Heart left ventricle (tissue), 13 donors: Measurements from ENCODE around the gene ARSB.

ENCODE experiments used
- CTCF ChIP-seq, 12 donors: fragments of 200-600 bp; sonication (generic) in 4 of 12; IDR thresholded peaks; one replicate each; pipeline versions ENCODE4 v1.5.0 to v1.8.0; 2018 to 2022; ENCODE audit warnings: antibody characterized with exemption in 12 of 12, mild to moderate bottlenecking in 5 of 12
- POLR2A ChIP-seq, 2 donors: fragments of 450-650 bp; IDR thresholded peaks; one replicate each; pipeline ENCODE4 v1.6.1; 2017; ENCODE audit warnings: antibody characterized with exemption in 2 of 2, mild to moderate bottlenecking in 2 of 2, moderate library complexity in 2 of 2
- donor health status: ischemic (EF 13 %, LVEDD 7.1; RV severe dilation, severe dysfunction).
- donor health status: DM: no; HTN: yes; CAD: no.
- donor health status: DM: no; HTN: no; CAD: no.
- donor health status: ischemic (EF 25% LVEDD 6.9; RV normal size, moderate dysfunction).
- donor health status: ischemic (EF 25% LVEDD 5.7; RV mildly dilated, moderate dysfunction).
- donor health status: ischemic (EF 35%, LVEDD 5.7; RV mildly dilated, moderate dysfunction).
- donor health status: nonischemic (EF 11% LVEDD 7.7; RV severe dilation, severe dysfunction).
- donor health status: DM: yes; HTN: yes; CAD: no.
- donor health status: PGD.
- donor health status: ischemic (EF 29% LVEDD 5.4; RV normal size, mild dysfunction).
- donor health status: nonischemic (EF 23%, LVEDD 6.1; RV moderate dilation, normal function).

GRCh38 chr5:78971998-78972397 lies 13.1 kb downstream of the ARSB start:
- no peak for TF ChIP-seq CTCF (IDR thresholded peaks at IDR 0.05)
- TF ChIP-seq POLR2A (IDR thresholded peaks at IDR 0.05) = no peak
